Ramos (cell line): Measurements from ENCODE around the gene CACNA1H.

Source experiments
- in situ Hi-C: fragments of 300-500 bp; cut with MboI; formaldehyde crosslinking; loops from one replicate; pipeline ENCODE4 v1.14.3; 2022; ENCODE audit warnings: low sequenced_read_pairs; ENCODE audit not compliant: unreplicated experiment

The CACNA1H gene

GRCh38 chr16:1140582-1141162 lies 12.2 kb upstream of the CACNA1H start:
- in situ Hi-C loops = no loop called here

- in situ Hi-C loops = no loop called here
Measured at GRCh38 chr16:1141191-1141590, 11.7 kb upstream of the CACNA1H start.

DNA sequence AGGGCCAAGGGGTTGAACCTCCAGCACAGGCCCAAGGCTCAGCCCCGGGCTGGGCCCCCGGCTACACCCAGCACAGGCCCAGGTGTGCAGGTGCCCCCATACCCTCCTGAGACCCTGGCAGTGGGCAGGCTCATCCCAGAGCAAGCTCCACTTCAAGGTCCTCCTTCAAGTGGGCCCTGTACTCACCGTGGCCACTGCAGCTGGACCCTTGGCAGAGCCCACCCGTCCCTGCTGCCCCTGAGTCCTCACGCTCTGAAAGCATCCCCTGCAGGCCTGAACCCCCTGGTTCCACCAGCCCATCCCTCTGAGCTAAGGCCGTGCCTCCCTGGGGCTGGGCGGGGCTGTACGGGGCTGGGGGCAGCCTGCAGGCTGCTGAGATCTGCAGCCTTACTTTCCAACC lies 11.2 kb upstream of the CACNA1H start:
- in situ Hi-C loops = no loop called here

- in situ Hi-C loops = no loop called here
Measured at GRCh38 chr16:1142911-1143310, 10.0 kb upstream of the CACNA1H start.

- in situ Hi-C loops = no loop called here
Measured at GRCh38 chr16:1143761-1144450, 9.0 kb upstream of the CACNA1H start.

- in situ Hi-C loops = no loop called here
Measured at GRCh38 chr16:1144476-1145382, 8.2 kb upstream of the CACNA1H start.

- in situ Hi-C loops = no loop called here
Measured at GRCh38 chr16:1145383-1146100, 7.4 kb upstream of the CACNA1H start.

DNA sequence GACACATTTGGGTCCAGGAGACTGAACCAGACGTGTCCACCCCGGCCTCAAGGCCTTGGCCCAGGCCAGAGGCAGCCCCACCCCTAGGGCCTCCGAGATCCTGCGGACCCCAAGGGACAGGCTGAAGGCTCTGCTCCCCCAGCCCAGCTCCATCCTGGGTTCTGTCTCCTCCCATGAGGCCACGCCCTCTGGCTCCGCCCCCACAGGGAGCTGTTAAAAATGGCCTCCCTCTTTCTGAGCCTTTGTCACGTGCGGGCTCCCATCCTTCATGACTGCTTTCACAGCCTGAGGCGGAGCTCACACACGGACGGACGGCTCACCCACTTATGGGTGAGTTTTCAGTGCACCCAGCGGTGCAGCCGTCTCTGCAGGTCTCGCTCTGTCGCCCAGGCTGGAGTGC lies 6.5 kb upstream of the CACNA1H start:
- in situ Hi-C loops = no loop called here

- in situ Hi-C loops = no loop called here
Measured at GRCh38 chr16:1147027-1147426, 5.9 kb upstream of the CACNA1H start.

DNA sequence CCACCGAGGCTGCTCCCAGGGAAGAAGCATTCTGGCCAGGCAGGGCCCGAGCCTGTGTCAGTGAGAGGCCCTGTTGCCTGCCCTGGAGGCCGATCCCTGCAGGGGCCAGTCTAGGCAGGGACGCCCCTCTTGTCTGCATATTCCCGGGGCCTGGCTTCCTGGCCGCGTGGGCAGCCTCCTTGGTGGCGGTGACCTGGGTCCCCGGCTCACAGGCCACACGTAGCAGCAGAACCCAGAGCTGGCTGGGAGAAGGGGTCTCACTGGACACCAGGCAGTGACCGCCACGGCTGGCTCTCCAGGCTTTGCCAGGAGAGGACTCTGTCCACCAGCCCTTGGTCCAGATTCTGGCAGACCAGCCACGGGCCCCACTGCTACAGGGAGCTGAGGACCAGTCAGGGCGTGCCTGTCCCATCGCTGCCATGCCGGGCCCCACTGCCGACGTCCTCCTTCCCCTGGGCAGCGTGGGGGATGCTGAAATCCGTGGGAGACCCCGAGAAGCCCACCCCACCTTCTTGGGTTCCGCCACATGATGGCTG lies 3.7 kb upstream of the CACNA1H start:
- in situ Hi-C loops = no loop called here

- in situ Hi-C loops = no loop called here
Measured at GRCh38 chr16:1150511-1150982, 2.4 kb upstream of the CACNA1H start.

- in situ Hi-C loops = no loop called here
Measured at GRCh38 chr16:1151424-1152122, 1.3 kb upstream of the CACNA1H start.

GRCh38 chr16:1152123-1152638 lies 725 bp upstream of the CACNA1H start:
- in situ Hi-C loops = no loop called here

- in situ Hi-C loops = no loop called here
Measured at GRCh38 chr16:1153480-1154160, 714 bp downstream of the CACNA1H start.

- in situ Hi-C loops = no loop called here
Measured at GRCh38 chr16:1154291-1154886, 1.5 kb downstream of the CACNA1H start.

DNA sequence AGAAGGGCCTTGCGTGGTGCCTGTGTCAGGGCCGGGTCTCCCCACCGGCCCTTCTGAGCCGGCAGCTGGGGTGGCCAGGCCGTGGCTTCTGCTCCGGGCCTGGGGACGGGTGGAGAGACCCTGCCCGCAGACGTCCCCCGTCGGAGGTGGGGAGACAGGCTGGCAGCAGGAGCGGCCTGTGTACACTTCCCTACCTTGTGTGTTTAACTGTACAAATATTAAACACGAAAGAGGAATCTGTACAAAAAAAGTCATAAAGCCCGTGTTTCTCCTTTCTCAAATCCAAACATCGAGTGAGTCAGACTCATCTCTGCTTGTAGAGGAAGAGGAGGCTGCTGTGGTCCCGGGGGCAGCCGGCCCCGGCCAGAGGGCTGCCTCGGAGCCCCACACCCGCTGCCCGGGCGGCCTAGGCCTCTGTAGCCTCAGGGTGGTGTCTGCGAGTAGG lies 2.0 kb downstream of the CACNA1H start:
- in situ Hi-C loops = no loop called here

DNA sequence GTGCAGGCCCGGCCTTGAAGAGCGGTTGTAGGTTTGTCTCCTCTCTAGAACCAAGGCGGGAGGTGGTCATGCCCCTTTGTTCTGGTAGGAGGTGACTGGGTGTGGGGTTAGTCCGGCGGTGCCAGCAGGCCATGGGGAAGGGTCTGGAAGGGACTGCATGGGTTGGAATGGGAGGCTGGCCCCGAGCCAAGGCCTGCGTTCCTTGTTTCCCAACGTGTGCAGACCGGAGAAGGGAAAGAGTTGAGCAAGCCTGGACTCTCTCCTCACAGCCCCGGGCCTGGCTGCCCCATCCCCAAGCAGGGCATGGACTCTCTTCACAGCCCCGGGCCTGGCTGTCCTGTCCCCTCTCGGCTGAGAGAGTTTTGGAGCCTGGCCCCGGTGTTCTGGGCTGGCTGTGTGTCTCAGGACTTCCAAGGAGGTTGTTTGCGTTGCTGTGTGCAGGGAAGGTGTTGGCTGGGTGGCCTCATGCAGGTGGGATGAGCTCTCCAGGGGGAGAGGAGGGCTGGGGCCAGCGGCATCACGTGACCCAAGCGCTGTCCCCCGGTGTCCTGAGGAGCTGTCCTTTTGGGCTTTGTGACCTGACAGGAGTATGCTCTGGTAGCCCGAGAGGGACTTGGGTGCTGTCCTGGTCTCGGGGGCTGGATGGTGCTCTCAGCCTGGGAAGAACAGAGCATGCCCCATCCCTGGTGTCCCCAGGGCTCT lies 2.6 kb downstream of the CACNA1H start:
- in situ Hi-C loops = no loop called here
